Endothelial cell of umbilical vein (primary cell): ENCODE results near the gene MAML1.

ENCODE experiments used
- EZH2 ChIP-seq: IDR thresholded peaks from 2 replicates; pipeline ENCODE4 v1.6.1; 2012; ENCODE audit warnings: borderline replicate concordance, low read depth, mild to moderate bottlenecking, moderate library complexity, low read length, inconsistent platforms; ENCODE audit not compliant: severe bottlenecking
- FOS ChIP-seq: IDR thresholded peaks from 2 replicates; pipeline ENCODE4 v1.6.1; 2011; ENCODE audit warnings: mild to moderate bottlenecking, low read length, moderate library complexity, borderline replicate concordance; ENCODE audit not compliant: insufficient read depth
- GATA2 ChIP-seq: IDR thresholded peaks from 2 replicates; pipeline ENCODE4 v1.7.0; 2011; ENCODE audit warnings: low read depth, mild to moderate bottlenecking, moderate library complexity, mixed read lengths, low read length; ENCODE audit not compliant: insufficient read length, insufficient read depth
- MYC ChIP-seq: IDR thresholded peaks from one replicate; pipeline ENCODE4 v1.6.1; 2011; ENCODE audit warnings: mild to moderate bottlenecking, low read depth, low read length
- POLR2A ChIP-seq: IDR thresholded peaks from 2 replicates; pipeline ENCODE4 v1.6.1; 2012; ENCODE audit warnings: low read depth, mild to moderate bottlenecking, control low read depth, low read length
- POLR2AphosphoS5 ChIP-seq: IDR thresholded peaks from 2 replicates; pipeline ENCODE4 v1.6.1; 2012; ENCODE audit warnings: low read depth, mild to moderate bottlenecking, control low read depth, low read length, moderate library complexity; ENCODE audit not compliant: insufficient read depth
- TF ChIP-seq, protein P1 (sequence below), 2 donors: IDR thresholded peaks; 1 replicate in 1 of 2; 2 replicates in 1 of 2; pipeline ENCODE4 v1.5.1; 2011; ENCODE audit warnings: low read length in 2 of 2, mild to moderate bottlenecking in 2 of 2, moderate library complexity in 2 of 2, control low read depth in 1 of 2, inconsistent platforms in 1 of 2, low read depth in 1 of 2; ENCODE audit not compliant: insufficient read depth in 1 of 2; ENCODE audit errors: extremely low read depth in 1 of 2
- TF ChIP-seq, protein P2 (sequence below): IDR thresholded peaks from 2 replicates; pipeline ENCODE4 v1.6.1; 2011; ENCODE audit not compliant: insufficient read depth, insufficient read length

DNA sequence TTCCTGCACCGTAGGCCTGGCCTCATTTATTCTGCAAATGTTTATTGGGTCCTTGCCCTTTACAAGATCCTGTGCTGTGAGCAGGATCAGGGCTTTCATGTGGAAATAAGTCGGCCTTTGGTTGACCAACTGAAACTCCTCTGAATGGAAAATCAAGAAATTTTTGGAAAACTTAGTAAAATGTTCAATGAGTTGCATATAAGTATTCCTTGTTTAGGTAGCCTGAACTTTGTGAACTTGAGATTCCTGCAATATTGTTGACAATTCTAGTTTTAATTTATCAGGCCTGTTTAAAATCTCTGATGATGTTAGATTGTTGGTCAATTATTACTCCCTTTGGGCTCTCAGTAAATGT, 1.1 kb downstream of the MAML1 start:
- TF ChIP-seq, protein P1, sequence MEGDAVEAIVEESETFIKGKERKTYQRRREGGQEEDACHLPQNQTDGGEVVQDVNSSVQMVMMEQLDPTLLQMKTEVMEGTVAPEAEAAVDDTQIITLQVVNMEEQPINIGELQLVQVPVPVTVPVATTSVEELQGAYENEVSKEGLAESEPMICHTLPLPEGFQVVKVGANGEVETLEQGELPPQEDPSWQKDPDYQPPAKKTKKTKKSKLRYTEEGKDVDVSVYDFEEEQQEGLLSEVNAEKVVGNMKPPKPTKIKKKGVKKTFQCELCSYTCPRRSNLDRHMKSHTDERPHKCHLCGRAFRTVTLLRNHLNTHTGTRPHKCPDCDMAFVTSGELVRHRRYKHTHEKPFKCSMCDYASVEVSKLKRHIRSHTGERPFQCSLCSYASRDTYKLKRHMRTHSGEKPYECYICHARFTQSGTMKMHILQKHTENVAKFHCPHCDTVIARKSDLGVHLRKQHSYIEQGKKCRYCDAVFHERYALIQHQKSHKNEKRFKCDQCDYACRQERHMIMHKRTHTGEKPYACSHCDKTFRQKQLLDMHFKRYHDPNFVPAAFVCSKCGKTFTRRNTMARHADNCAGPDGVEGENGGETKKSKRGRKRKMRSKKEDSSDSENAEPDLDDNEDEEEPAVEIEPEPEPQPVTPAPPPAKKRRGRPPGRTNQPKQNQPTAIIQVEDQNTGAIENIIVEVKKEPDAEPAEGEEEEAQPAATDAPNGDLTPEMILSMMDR (IDR thresholded peaks at IDR 0.05; ENCODE audit: extremely low read depth in 1 of 2, insufficient read depth in 1 of 2, low read depth in 1 of 2, low read length in 2 of 2), result no peak
- TF ChIP-seq FOS, result no peak
- no peak for TF ChIP-seq POLR2AphosphoS5
- no peak for TF ChIP-seq MYC
- TF ChIP-seq EZH2, result no peak
- no peak for TF ChIP-seq POLR2A
- TF ChIP-seq, protein P2, sequence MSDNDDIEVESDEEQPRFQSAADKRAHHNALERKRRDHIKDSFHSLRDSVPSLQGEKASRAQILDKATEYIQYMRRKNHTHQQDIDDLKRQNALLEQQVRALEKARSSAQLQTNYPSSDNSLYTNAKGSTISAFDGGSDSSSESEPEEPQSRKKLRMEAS, result no peak
- no peak for TF ChIP-seq GATA2
